Measurements from ENCODE around the gene SLC14A1. TPM values are rescaled to one million over a fixed set of nuclear protein-coding genes. Genes with fewer than 3 reads are reported as not detected.
A peak's percentile ranks its signal among the peaks of the same experiment; 100 is the strongest.

Gene SLC14A1
- total and polyA plus RNA-seq, 5 donors from 2014 or later = 7.8 to 35.1 (median 10.5) TPM

GRCh38 chr18:45702708-45703265, 21.2 kb upstream of the SLC14A1 start:
- peaks cover 18% of the 10 kb centered on the region for H3K36me3 Mint-ChIP-seq
- Histone ChIP-seq H3K4me1 (ENCODE audit: control insufficient read depth, insufficient read depth, low read length, poor library complexity, severe bottlenecking) (no peaks in the 10 kb centered on the region), H3K9me3 (ENCODE audit: control insufficient read depth in 2 of 2, low read length in 2 of 2) (peaks cover 48 to 50% of the 10 kb centered on the region in 2 experiments), H3K36me3 (ENCODE audit: control insufficient read depth, insufficient read depth, low read length) (no peaks in the 10 kb centered on the region), H3K27ac (ENCODE audit: insufficient read depth, low read length, poor library complexity, severe bottlenecking) (no peak overlapping the region), H3K27me3 (ENCODE audit: control insufficient read depth, insufficient read depth, low read length) (no peaks in the 10 kb centered on the region), H3K4me3 (ENCODE audit: low read depth, low read length) (no peak overlapping the region)
- peaks cover 4 to 77% (median 42%) of the 10 kb centered on the region in 7 donors for H3K9me3 Mint-ChIP-seq
- H3K27me3 Mint-ChIP-seq = no peaks in the 10 kb centered on the region
- H3K4me1 Mint-ChIP-seq = no peaks in the 10 kb centered on the region
- ATAC-seq (ENCODE audit: low read depth in 2 of 2) (no peak), DNase-seq (no peak)
- H3K4me3 Mint-ChIP-seq = no peak overlapping the region
- H3K27ac Mint-ChIP-seq = no peak overlapping the region

- peaks cover 36 to 37% of the 10 kb centered on the region in 2 experiments for H3K9me3 ChIP-seq (ENCODE audit: control insufficient read depth in 2 of 2, low read length in 2 of 2)
- no peak overlapping the region for H3K4me3 ChIP-seq (ENCODE audit: low read depth, low read length)
- H3K27ac ChIP-seq (ENCODE audit: insufficient read depth, low read length, poor library complexity, severe bottlenecking) = no peak overlapping the region
- Mint-ChIP-seq H3K4me3 (no peak overlapping the region), H3K9me3 (peaks cover 6 to 49% (median 27%) of the 10 kb centered on the region in 7 donors), H3K27me3 (no peaks in the 10 kb centered on the region), H3K27ac (no peak overlapping the region), H3K4me1 (peaks cover 0 to 6% (median 3%) of the 10 kb centered on the region in 4 donors), H3K36me3 (peaks cover 36% of the 10 kb centered on the region)
- H3K27me3 ChIP-seq (ENCODE audit: control insufficient read depth, insufficient read depth, low read length) = no peaks in the 10 kb centered on the region
- no peak for DNase-seq
- H3K36me3 ChIP-seq (ENCODE audit: control insufficient read depth, insufficient read depth, low read length) = peaks cover 7% of the 10 kb centered on the region
- ATAC-seq (ENCODE audit: low read depth in 2 of 2) = no peak
- H3K4me1 ChIP-seq (ENCODE audit: control insufficient read depth, insufficient read depth, low read length, poor library complexity, severe bottlenecking) = no peaks in the 10 kb centered on the region
Observed at GRCh38 chr18:45708831-45709230, 15.2 kb upstream of the SLC14A1 start.

DNA sequence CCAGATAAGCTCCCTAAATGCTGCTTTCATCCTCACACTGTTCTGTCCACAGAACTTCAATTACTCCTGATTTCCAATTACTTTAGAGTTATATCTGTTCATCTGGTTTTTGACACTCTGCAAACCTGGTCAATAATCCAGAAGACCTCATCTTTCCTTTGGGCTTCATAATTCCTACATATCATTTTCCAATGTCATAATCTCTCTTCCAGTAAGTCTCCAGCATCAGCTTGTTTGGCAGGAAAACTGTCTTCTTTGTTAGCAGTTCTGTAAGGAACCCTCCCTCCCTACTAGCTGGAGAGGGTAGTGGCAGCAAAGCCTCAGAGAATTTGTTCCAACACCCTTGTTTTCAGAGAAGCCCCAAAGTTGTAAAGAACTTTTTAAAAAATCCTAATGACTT, 11.9 kb upstream of the SLC14A1 start:
- no peak overlapping the region for H3K27ac ChIP-seq (ENCODE audit: insufficient read depth, low read length, poor library complexity, severe bottlenecking)
- H3K4me1 Mint-ChIP-seq = peaks cover 0 to 10% (median 3%) of the 10 kb centered on the region in 4 donors
- H3K4me3 Mint-ChIP-seq = no peak overlapping the region
- H3K4me1 ChIP-seq (ENCODE audit: control insufficient read depth, insufficient read depth, low read length, poor library complexity, severe bottlenecking) = no peaks in the 10 kb centered on the region
- no peaks in the 10 kb centered on the region for H3K27me3 ChIP-seq (ENCODE audit: control insufficient read depth, insufficient read depth, low read length)
- no peak overlapping the region for H3K4me3 ChIP-seq (ENCODE audit: low read depth, low read length)
- peaks cover 7% of the 10 kb centered on the region for H3K36me3 ChIP-seq (ENCODE audit: control insufficient read depth, insufficient read depth, low read length)
- H3K36me3 Mint-ChIP-seq = peaks cover 36% of the 10 kb centered on the region
- peak overlapping the region in 2 of 3 donors; percentile 6 to 10 for H3K27ac Mint-ChIP-seq
- H3K9me3 ChIP-seq (ENCODE audit: control insufficient read depth in 2 of 2, low read length in 2 of 2) = peaks cover 21 to 25% of the 10 kb centered on the region in 2 experiments
- DNase-seq = no peak
- H3K27me3 Mint-ChIP-seq = no peaks in the 10 kb centered on the region
- ATAC-seq (ENCODE audit: low read depth in 2 of 2) = no peak
- H3K9me3 Mint-ChIP-seq = peaks cover 5 to 27% (median 7%) of the 10 kb centered on the region in 7 donors

DNA sequence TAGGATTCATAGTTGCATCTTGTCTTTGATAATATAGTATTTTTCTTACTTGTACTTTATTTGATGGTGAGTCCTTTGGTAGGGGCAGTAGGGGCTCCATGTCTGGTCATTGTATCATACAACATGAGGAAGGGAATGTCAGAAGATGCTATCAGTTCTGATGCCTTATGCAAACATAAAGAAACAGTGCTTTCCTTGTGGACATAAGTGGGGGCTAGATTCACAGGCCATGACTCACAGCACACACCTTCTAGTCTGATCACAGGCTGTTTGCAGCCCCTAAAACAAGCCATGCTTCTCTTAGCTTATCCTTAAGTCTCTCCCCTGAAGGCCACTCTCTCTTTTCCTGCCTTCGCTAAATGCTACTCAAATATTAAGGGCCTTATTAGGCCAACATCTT, 10.7 kb upstream of the SLC14A1 start:
- ATAC-seq (ENCODE audit: low read depth in 2 of 2) (no peak), DNase-seq (no peak)
- Histone ChIP-seq H3K9me3 (ENCODE audit: control insufficient read depth in 2 of 2, low read length in 2 of 2) (peaks cover 16 to 19% of the 10 kb centered on the region in 2 experiments), H3K36me3 (ENCODE audit: control insufficient read depth, insufficient read depth, low read length) (peaks cover 7% of the 10 kb centered on the region), H3K4me1 (ENCODE audit: control insufficient read depth, insufficient read depth, low read length, poor library complexity, severe bottlenecking) (no peaks in the 10 kb centered on the region), H3K27ac (ENCODE audit: insufficient read depth, low read length, poor library complexity, severe bottlenecking) (no peak overlapping the region), H3K27me3 (ENCODE audit: control insufficient read depth, insufficient read depth, low read length) (no peaks in the 10 kb centered on the region), H3K4me3 (ENCODE audit: low read depth, low read length) (no peak overlapping the region)
- Mint-ChIP-seq H3K9me3 (peaks cover 1 to 19% (median 6%) of the 10 kb centered on the region in 7 donors), H3K4me1 (peaks cover 0 to 10% (median 4%) of the 10 kb centered on the region in 4 donors), H3K4me3 (no peak overlapping the region), H3K27ac (no peak overlapping the region), H3K27me3 (no peaks in the 10 kb centered on the region), H3K36me3 (peaks cover 30% of the 10 kb centered on the region)

- ATAC-seq (ENCODE audit: low read depth in 2 of 2) = no peak
- Mint-ChIP-seq H3K27ac (no peak overlapping the region), H3K36me3 (peaks cover 15% of the 10 kb centered on the region), H3K9me3 (peaks cover 0 to 7% (median 0%) of the 10 kb centered on the region in 7 donors), H3K4me1 (peaks cover 0 to 8% (median 2%) of the 10 kb centered on the region in 4 donors), H3K27me3 (no peaks in the 10 kb centered on the region), H3K4me3 (no peak overlapping the region)
- Histone ChIP-seq H3K27me3 (ENCODE audit: control insufficient read depth, insufficient read depth, low read length) (no peaks in the 10 kb centered on the region), H3K9me3 (ENCODE audit: control insufficient read depth in 2 of 2, low read length in 2 of 2) (no peaks in the 10 kb centered on the region), H3K4me1 (ENCODE audit: control insufficient read depth, insufficient read depth, low read length, poor library complexity, severe bottlenecking) (no peaks in the 10 kb centered on the region), H3K27ac (ENCODE audit: insufficient read depth, low read length, poor library complexity, severe bottlenecking) (no peak overlapping the region), H3K4me3 (ENCODE audit: low read depth, low read length) (no peak overlapping the region), H3K36me3 (ENCODE audit: control insufficient read depth, insufficient read depth, low read length) (no peaks in the 10 kb centered on the region)
- DNase-seq = no peak
Observed at GRCh38 chr18:45715212-45715780, 8.7 kb upstream of the SLC14A1 start.

GRCh38 chr18:45719106-45719505, 4.9 kb upstream of the SLC14A1 start:
- no peak for ATAC-seq (ENCODE audit: low read depth in 2 of 2)
- Histone ChIP-seq H3K27ac (ENCODE audit: insufficient read depth, low read length, poor library complexity, severe bottlenecking) (no peak overlapping the region), H3K4me3 (ENCODE audit: low read depth, low read length) (no peak overlapping the region), H3K27me3 (ENCODE audit: control insufficient read depth, insufficient read depth, low read length) (no peaks in the 10 kb centered on the region), H3K4me1 (ENCODE audit: control insufficient read depth, insufficient read depth, low read length, poor library complexity, severe bottlenecking) (no peaks in the 10 kb centered on the region), H3K9me3 (ENCODE audit: control insufficient read depth in 2 of 2, low read length in 2 of 2) (no peaks in the 10 kb centered on the region), H3K36me3 (ENCODE audit: control insufficient read depth, insufficient read depth, low read length) (peaks cover 3% of the 10 kb centered on the region)
- DNase-seq = no peak
- Mint-ChIP-seq H3K36me3 (peaks cover 23% of the 10 kb centered on the region), H3K4me3 (no peak overlapping the region), H3K27me3 (no peaks in the 10 kb centered on the region), H3K9me3 (no peaks in the 10 kb centered on the region), H3K27ac (no peak overlapping the region), H3K4me1 (peaks cover 0 to 5% (median 2%) of the 10 kb centered on the region in 4 donors)

DNA sequence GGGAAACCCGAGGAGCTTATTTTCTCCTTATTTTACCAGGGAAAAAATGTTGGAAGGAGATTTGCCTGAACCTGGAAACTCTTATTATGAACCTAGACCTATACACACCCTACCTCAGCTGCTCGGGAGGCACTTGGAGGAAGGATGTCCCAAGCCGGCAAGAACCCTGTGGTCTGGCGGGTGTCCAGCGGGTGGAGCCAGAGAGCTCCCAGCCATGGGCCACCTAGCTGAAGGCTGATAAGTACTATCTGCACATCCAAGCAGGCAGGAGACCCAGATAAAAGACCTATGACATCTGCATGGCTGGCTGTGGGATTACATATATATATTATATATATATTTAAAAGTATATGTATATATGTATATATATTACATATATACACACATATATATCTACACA, 1.1 kb upstream of the SLC14A1 start:
- H3K36me3 Mint-ChIP-seq = peaks cover 36% of the 10 kb centered on the region
- no peaks in the 10 kb centered on the region for H3K27me3 ChIP-seq (ENCODE audit: control insufficient read depth, insufficient read depth, low read length)
- DNase-seq (peak; percentile 9 to 75 (median 41)), ATAC-seq (ENCODE audit: low read depth in 2 of 2) (peak; percentile 53 to 70)
- H3K27me3 Mint-ChIP-seq = no peaks in the 10 kb centered on the region
- H3K4me1 ChIP-seq (ENCODE audit: control insufficient read depth, insufficient read depth, low read length, poor library complexity, severe bottlenecking) = no peaks in the 10 kb centered on the region
- no peak overlapping the region for H3K27ac ChIP-seq (ENCODE audit: insufficient read depth, low read length, poor library complexity, severe bottlenecking)
- peaks cover 0 to 2% (median 0%) of the 10 kb centered on the region in 4 donors for H3K4me1 Mint-ChIP-seq
- no peak overlapping the region for H3K4me3 Mint-ChIP-seq
- H3K4me3 ChIP-seq (ENCODE audit: low read depth, low read length) = no peak overlapping the region
- peaks cover 12% of the 10 kb centered on the region for H3K36me3 ChIP-seq (ENCODE audit: control insufficient read depth, insufficient read depth, low read length)
- no peak overlapping the region for H3K27ac Mint-ChIP-seq
- H3K9me3 ChIP-seq (ENCODE audit: control insufficient read depth in 2 of 2, low read length in 2 of 2) = no peaks in the 10 kb centered on the region
- H3K9me3 Mint-ChIP-seq = no peaks in the 10 kb centered on the region

- no peak overlapping the region for H3K4me3 ChIP-seq (ENCODE audit: low read depth, low read length)
- H3K27me3 ChIP-seq (ENCODE audit: control insufficient read depth, insufficient read depth, low read length) = no peaks in the 10 kb centered on the region
- peaks cover 12% of the 10 kb centered on the region for H3K36me3 ChIP-seq (ENCODE audit: control insufficient read depth, insufficient read depth, low read length)
- no peaks in the 10 kb centered on the region for H3K4me1 ChIP-seq (ENCODE audit: control insufficient read depth, insufficient read depth, low read length, poor library complexity, severe bottlenecking)
- DNase-seq (no peak), ATAC-seq (ENCODE audit: low read depth in 2 of 2) (no peak)
- peaks cover 0 to 2% (median 0%) of the 10 kb centered on the region in 4 donors for H3K4me1 Mint-ChIP-seq
- no peak overlapping the region for H3K27ac Mint-ChIP-seq
- H3K27ac ChIP-seq (ENCODE audit: insufficient read depth, low read length, poor library complexity, severe bottlenecking) = no peak overlapping the region
- H3K27me3 Mint-ChIP-seq = no peaks in the 10 kb centered on the region
- no peaks in the 10 kb centered on the region for H3K9me3 Mint-ChIP-seq
- H3K4me3 Mint-ChIP-seq = no peak overlapping the region
- H3K9me3 ChIP-seq (ENCODE audit: control insufficient read depth in 2 of 2, low read length in 2 of 2) = no peaks in the 10 kb centered on the region
- H3K36me3 Mint-ChIP-seq = peaks cover 36% of the 10 kb centered on the region
Observed at GRCh38 chr18:45724601-45725000, 620 bp downstream of the SLC14A1 start.

All from CD4-positive, CD25-positive, alpha-beta regulatory T cell (primary cell).